WTC11 (cell line): ENCODE measurements around the gene LBHD1. TPM values are rescaled to one million over a fixed set of nuclear protein-coding genes. Genes with fewer than 3 reads are reported as not detected.
A peak's percentile ranks its signal among the peaks of the same experiment; 100 is the strongest.

Experiments used
- ATAC-seq: fragments of 200-7000 bp; cut with Tn5 transposase; 2 replicates; pipeline ENCODE4 v1.10.0; 2021; ENCODE audit warnings: mild to moderate bottlenecking, moderate library complexity
- CTCF ChIA-PET: fragments of 300-600 bp; sonication (Branson Sonifier 250); formaldehyde crosslinking; loops from one replicate; lab custom pipeline; 2021; ENCODE audit warnings: antibody characterized with exemption; lab: Charles Lee
- POLR2A ChIA-PET: fragments of 350-600 bp; sonication (Branson Sonifier 250); formaldehyde crosslinking; loops from one replicate; lab custom pipeline; 2021; ENCODE audit warnings: antibody characterized with exemption; lab: Charles Lee
- DNase-seq: peaks from one replicate; pipeline ENCODE4 v3.0.0; 2021; ENCODE audit warnings: low spot score
- H3K27ac Mint-ChIP-seq: 2 replicates; pipeline ENCODE4 v1.8.0; 2021; ENCODE audit warnings: mixed read lengths
- H3K27me3 Mint-ChIP-seq: 2 replicates; pipeline ENCODE4 v1.8.0; 2021; ENCODE audit warnings: low read depth, mild to moderate bottlenecking, moderate library complexity, mixed read lengths
- H3K36me3 Mint-ChIP-seq: 2 replicates; pipeline ENCODE4 v1.8.0; 2021; ENCODE audit warnings: mixed read lengths
- H3K4me1 Mint-ChIP-seq: 2 replicates; pipeline ENCODE4 v1.8.0; 2022; ENCODE audit warnings: mixed read lengths
- H3K4me3 Mint-ChIP-seq: 2 replicates; pipeline ENCODE4 v1.8.0; 2021; ENCODE audit warnings: mild to moderate bottlenecking, moderate library complexity, mixed read lengths
- H3K9me3 Mint-ChIP-seq: 2 replicates; pipeline ENCODE4 v1.8.0; 2021; ENCODE audit warnings: mixed read lengths
- ELF4 ChIP-seq: sonication (generic); formaldehyde crosslinking; IDR thresholded peaks from 2 replicates; pipeline ENCODE4 v1.8.1; 2022; ENCODE audit warnings: low read depth, mild to moderate bottlenecking, moderate library complexity, missing genetic modification reagents
- ETV6 ChIP-seq: sonication (generic); formaldehyde crosslinking; IDR thresholded peaks from 2 replicates; pipeline ENCODE4 v1.8.1; 2022; ENCODE audit warnings: mild to moderate bottlenecking, missing genetic modification reagents
- FOXK1 ChIP-seq: sonication (generic); formaldehyde crosslinking; IDR thresholded peaks from 2 replicates; pipeline ENCODE4 v1.8.0; 2022; ENCODE audit warnings: mild to moderate bottlenecking, moderate library complexity, missing genetic modification reagents
- JAZF1 ChIP-seq: fragments of 250-450 bp; sonication (Bioruptor Pico); IDR thresholded peaks from 2 replicates; pipeline ENCODE4 v1.9.0; 2021; ENCODE audit warnings: moderate library complexity, mild to moderate bottlenecking, inconsistent platforms
- KAT7 ChIP-seq: sonication (generic); formaldehyde crosslinking; IDR thresholded peaks from 2 replicates; pipeline ENCODE4 v1.8.1; 2023; ENCODE audit warnings: missing genetic modification reagents, mild to moderate bottlenecking, borderline replicate concordance
- NFE2L1 ChIP-seq: sonication (generic); formaldehyde crosslinking; IDR thresholded peaks from 2 replicates; pipeline ENCODE4 v1.8.1; 2023; ENCODE audit warnings: missing genetic modification reagents
- NFYB ChIP-seq: sonication (generic); formaldehyde crosslinking; conservative IDR thresholded peaks from 2 replicates; pipeline ENCODE4 v1.8.0; 2022; ENCODE audit warnings: low read depth, missing genetic modification reagents
- OVOL2 ChIP-seq: fragments of 250-450 bp; sonication (Bioruptor Pico); IDR thresholded peaks from 2 replicates; pipeline ENCODE4 v1.9.0; 2021; ENCODE audit warnings: mild to moderate bottlenecking, borderline replicate concordance
- RORB ChIP-seq: fragments of 250-450 bp; sonication (Bioruptor Pico); IDR thresholded peaks from 2 replicates; pipeline ENCODE4 v1.9.0; 2021; ENCODE audit warnings: mild to moderate bottlenecking
- SOX15 ChIP-seq: fragments of 250-450 bp; sonication (Bioruptor Pico); IDR thresholded peaks from 2 replicates; pipeline ENCODE4 v1.9.0; 2021; ENCODE audit warnings: mild to moderate bottlenecking
- ZNF121 ChIP-seq: sonication (generic); formaldehyde crosslinking; IDR thresholded peaks from 2 replicates; pipeline ENCODE4 v1.8.0; 2023; ENCODE audit warnings: missing genetic modification reagents
- ZNF219 ChIP-seq: sonication (generic); formaldehyde crosslinking; IDR thresholded peaks from 2 replicates; pipeline ENCODE4 v1.8.0; 2023; ENCODE audit warnings: missing genetic modification reagents, mild to moderate bottlenecking, borderline replicate concordance
- ZNF317 ChIP-seq: sonication (generic); formaldehyde crosslinking; IDR thresholded peaks from 2 replicates; pipeline ENCODE4 v1.8.1; 2023; ENCODE audit warnings: low read depth, mild to moderate bottlenecking, moderate library complexity, missing genetic modification reagents, borderline replicate concordance
- total RNA-seq: library from RNA; stranded (reverse); gene quantifications from 3 replicates; pipeline ENCODE4 v1.2.3, GENCODE V29; 2021
- TF ChIP-seq, protein P1 (sequence below): sonication (generic); formaldehyde crosslinking; IDR thresholded peaks from 2 replicates; pipeline ENCODE4 v1.8.0; 2023; ENCODE audit warnings: missing genetic modification reagents, mild to moderate bottlenecking, borderline replicate concordance
- TF ChIP-seq, protein P2 (sequence below): sonication (generic); formaldehyde crosslinking; IDR thresholded peaks from 2 replicates; pipeline ENCODE4 v1.8.1; 2022; ENCODE audit warnings: low read depth, mild to moderate bottlenecking, moderate library complexity, missing genetic modification reagents, borderline replicate concordance
- TF ChIP-seq, protein P3 (sequence below): fragments of 200-600 bp; IDR thresholded peaks from 2 replicates; pipeline ENCODE4 v1.8.0; 2022; ENCODE audit warnings: antibody characterized with exemption
- TF ChIP-seq, protein P4 (sequence below): sonication (generic); formaldehyde crosslinking; IDR thresholded peaks from 2 replicates; pipeline ENCODE4 v1.8.0; 2022; ENCODE audit warnings: mild to moderate bottlenecking, missing genetic modification reagents
- TF ChIP-seq, protein P5 (sequence below): fragments of 250-450 bp; sonication (Bioruptor Pico); IDR thresholded peaks from 2 replicates; pipeline ENCODE4 v1.9.0; 2021; ENCODE audit warnings: moderate library complexity, mild to moderate bottlenecking, inconsistent platforms, borderline replicate concordance
- TF ChIP-seq, protein P6 (sequence below): sonication (generic); formaldehyde crosslinking; conservative IDR thresholded peaks from 2 replicates; pipeline ENCODE4 v1.8.1; 2022; ENCODE audit warnings: mild to moderate bottlenecking, missing genetic modification reagents

Gene LBHD1
- total RNA-seq, 1 experiment from 2014 or later = 4.2 TPM

DNA sequence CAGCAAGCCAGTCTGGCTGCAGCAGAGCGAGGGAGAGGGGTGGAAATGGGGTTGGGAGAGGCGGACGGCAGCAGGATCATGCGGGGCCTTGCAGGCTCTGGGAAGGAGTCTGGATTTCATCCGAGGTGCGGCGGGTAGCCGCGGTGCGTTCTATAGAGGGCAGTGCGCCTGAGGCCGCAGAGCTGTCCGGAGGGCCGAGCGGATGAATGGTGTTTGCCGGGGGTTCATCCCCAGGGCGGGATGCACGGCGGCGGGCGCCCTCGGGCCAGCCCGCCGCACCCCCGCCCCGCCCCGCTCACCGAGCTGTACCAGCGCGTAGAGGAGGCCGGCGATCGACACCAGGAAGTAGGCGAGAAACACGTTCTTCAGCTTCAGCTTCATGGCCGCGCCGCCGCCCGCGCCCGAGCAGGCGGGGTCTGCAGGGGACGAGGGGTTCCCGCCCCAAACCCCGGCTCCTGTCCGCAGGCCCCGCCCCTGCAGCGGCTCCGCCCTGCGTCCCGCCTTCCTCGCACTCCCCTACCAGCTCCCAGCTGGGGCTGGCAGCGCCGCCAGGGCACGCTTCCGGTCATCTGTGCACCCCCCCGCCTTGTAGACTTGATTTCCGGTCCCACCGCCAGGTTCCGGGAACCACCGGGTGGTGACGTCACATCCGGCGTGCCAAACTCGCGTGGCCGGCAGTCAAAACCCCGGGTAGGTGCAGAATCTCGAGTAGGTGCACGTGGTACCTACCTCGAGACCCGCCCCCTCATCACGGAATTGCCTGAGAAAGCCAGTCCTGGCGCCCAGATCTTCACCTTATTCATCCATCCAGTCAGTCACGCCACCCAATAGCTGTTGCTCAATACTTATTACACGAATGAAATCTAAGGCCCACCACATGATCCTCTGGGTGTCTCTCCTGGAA is 50.2 kb downstream of the LBHD1 start, which contains the start of gene B3GAT3 (continued):
- no peak for TF ChIP-seq OVOL2 (CRISPR knock-in tag)
- TF ChIP-seq SOX15 = no peak
- TF ChIP-seq, protein P1, sequence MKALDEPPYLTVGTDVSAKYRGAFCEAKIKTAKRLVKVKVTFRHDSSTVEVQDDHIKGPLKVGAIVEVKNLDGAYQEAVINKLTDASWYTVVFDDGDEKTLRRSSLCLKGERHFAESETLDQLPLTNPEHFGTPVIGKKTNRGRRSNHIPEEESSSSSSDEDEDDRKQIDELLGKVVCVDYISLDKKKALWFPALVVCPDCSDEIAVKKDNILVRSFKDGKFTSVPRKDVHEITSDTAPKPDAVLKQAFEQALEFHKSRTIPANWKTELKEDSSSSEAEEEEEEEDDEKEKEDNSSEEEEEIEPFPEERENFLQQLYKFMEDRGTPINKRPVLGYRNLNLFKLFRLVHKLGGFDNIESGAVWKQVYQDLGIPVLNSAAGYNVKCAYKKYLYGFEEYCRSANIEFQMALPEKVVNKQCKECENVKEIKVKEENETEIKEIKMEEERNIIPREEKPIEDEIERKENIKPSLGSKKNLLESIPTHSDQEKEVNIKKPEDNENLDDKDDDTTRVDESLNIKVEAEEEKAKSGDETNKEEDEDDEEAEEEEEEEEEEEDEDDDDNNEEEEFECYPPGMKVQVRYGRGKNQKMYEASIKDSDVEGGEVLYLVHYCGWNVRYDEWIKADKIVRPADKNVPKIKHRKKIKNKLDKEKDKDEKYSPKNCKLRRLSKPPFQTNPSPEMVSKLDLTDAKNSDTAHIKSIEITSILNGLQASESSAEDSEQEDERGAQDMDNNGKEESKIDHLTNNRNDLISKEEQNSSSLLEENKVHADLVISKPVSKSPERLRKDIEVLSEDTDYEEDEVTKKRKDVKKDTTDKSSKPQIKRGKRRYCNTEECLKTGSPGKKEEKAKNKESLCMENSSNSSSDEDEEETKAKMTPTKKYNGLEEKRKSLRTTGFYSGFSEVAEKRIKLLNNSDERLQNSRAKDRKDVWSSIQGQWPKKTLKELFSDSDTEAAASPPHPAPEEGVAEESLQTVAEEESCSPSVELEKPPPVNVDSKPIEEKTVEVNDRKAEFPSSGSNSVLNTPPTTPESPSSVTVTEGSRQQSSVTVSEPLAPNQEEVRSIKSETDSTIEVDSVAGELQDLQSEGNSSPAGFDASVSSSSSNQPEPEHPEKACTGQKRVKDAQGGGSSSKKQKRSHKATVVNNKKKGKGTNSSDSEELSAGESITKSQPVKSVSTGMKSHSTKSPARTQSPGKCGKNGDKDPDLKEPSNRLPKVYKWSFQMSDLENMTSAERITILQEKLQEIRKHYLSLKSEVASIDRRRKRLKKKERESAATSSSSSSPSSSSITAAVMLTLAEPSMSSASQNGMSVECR (CRISPR knock-in tag) = no peak; the same call in 1 of the 2 replicates
- peak; percentile 63; the same call in 1 of the 2 replicates for TF ChIP-seq ZNF317 (CRISPR knock-in tag)
- TF ChIP-seq, protein P2, sequence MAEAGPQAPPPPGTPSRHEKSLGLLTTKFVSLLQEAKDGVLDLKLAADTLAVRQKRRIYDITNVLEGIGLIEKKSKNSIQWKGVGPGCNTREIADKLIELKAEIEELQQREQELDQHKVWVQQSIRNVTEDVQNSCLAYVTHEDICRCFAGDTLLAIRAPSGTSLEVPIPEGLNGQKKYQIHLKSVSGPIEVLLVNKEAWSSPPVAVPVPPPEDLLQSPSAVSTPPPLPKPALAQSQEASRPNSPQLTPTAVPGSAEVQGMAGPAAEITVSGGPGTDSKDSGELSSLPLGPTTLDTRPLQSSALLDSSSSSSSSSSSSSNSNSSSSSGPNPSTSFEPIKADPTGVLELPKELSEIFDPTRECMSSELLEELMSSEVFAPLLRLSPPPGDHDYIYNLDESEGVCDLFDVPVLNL (CRISPR knock-in tag) = peak; percentile 47; the same call in 1 of the 2 replicates
- no peak for TF ChIP-seq ELF4 (CRISPR knock-in tag)
- TF ChIP-seq, protein P3, sequence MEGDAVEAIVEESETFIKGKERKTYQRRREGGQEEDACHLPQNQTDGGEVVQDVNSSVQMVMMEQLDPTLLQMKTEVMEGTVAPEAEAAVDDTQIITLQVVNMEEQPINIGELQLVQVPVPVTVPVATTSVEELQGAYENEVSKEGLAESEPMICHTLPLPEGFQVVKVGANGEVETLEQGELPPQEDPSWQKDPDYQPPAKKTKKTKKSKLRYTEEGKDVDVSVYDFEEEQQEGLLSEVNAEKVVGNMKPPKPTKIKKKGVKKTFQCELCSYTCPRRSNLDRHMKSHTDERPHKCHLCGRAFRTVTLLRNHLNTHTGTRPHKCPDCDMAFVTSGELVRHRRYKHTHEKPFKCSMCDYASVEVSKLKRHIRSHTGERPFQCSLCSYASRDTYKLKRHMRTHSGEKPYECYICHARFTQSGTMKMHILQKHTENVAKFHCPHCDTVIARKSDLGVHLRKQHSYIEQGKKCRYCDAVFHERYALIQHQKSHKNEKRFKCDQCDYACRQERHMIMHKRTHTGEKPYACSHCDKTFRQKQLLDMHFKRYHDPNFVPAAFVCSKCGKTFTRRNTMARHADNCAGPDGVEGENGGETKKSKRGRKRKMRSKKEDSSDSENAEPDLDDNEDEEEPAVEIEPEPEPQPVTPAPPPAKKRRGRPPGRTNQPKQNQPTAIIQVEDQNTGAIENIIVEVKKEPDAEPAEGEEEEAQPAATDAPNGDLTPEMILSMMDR = no peak
- TF ChIP-seq, protein P4, sequence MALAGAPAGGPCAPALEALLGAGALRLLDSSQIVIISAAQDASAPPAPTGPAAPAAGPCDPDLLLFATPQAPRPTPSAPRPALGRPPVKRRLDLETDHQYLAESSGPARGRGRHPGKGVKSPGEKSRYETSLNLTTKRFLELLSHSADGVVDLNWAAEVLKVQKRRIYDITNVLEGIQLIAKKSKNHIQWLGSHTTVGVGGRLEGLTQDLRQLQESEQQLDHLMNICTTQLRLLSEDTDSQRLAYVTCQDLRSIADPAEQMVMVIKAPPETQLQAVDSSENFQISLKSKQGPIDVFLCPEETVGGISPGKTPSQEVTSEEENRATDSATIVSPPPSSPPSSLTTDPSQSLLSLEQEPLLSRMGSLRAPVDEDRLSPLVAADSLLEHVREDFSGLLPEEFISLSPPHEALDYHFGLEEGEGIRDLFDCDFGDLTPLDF (CRISPR knock-in tag) = no peak
- TF ChIP-seq RORB (CRISPR knock-in tag) = no peak
- TF ChIP-seq, protein P5, sequence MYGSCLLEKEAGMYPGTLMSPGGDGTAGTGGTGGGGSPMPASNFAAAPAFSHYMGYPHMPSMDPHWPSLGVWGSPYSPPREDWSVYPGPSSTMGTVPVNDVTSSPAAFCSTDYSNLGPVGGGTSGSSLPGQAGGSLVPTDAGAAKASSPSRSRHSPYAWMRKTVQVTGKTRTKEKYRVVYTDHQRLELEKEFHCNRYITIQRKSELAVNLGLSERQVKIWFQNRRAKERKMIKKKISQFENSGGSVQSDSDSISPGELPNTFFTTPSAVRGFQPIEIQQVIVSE (CRISPR knock-in tag) = no peak
- no peak for TF ChIP-seq ZNF219 (CRISPR knock-in tag)
- TF ChIP-seq, all 79 proteins: peak for 23

DNA sequence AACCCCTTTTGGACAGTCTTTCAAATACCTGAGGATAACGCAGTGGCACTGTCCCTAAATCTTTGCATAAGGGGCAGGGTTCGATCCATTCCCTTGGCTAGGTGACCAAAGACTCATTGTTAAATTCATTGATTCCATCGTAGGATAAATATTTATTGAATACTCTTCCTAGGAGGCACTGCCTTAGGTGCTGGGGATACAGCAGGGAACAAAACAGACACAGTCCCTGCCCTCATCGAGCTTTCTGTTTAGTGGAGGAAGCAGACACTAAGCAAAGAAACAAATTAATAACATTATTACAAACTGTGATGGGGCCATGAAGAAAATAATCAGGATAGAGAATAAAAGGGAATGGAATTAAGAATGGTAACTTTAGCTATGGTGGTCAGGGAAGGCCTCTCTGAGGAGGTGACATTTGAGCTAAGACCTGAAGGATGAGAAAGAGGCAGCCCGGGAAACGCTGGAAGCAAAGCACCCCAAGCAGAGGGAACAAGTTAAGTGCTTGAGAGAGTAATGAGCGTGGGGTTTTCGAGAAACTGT is 51.0 kb downstream of the LBHD1 start:
- no peaks in the 10 kb centered on the region for H3K27me3 Mint-ChIP-seq
- CTCF ChIA-PET = interaction anchor here (0.6 to 4.5 kb wide), 16 partner anchors 9 to 226 kb away, joined by 3 to 51 read pairs (median 4); partner anchors contain the start of genes BSCL2, C11orf98, EEF1G and EML3
- POLR2A ChIA-PET = interaction anchor here (0.7 to 3.0 kb wide), 18 partner anchors 8 to 106 kb away, joined by 3 to 37 read pairs (median 6); partner anchors contain the start of genes BSCL2, C11orf98, CSKMT and EEF1G
- peaks cover 16% of the 10 kb centered on the region for H3K4me1 Mint-ChIP-seq
- DNase-seq (no peak), ATAC-seq (no peak)
- peak overlapping the region; percentile 93 for H3K27ac Mint-ChIP-seq
- H3K9me3 Mint-ChIP-seq = no peaks in the 10 kb centered on the region
- H3K36me3 Mint-ChIP-seq = peaks cover 12% of the 10 kb centered on the region
- H3K4me3 Mint-ChIP-seq = peak overlapping the region; percentile 97
- TF ChIP-seq RORB (CRISPR knock-in tag) (no peak), KAT7 (CRISPR knock-in tag) (no peak), ELF4 (CRISPR knock-in tag) (no peak), ETV6 (CRISPR knock-in tag) (no peak), NFE2L1 (CRISPR knock-in tag) (no peak), ZNF121 (CRISPR knock-in tag) (no peak), NFYB (CRISPR knock-in tag) (no peak), ZNF317 (CRISPR knock-in tag) (no peak), FOXK1 (CRISPR knock-in tag) (no peak), JAZF1 (CRISPR knock-in tag) (no peak)
- TF ChIP-seq, protein P1 (CRISPR knock-in tag) = no peak
- TF ChIP-seq, protein P6, sequence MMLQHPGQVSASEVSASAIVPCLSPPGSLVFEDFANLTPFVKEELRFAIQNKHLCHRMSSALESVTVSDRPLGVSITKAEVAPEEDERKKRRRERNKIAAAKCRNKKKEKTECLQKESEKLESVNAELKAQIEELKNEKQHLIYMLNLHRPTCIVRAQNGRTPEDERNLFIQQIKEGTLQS (CRISPR knock-in tag) = no peak
